ENCODE measurements around the gene HNRNPUL2. TPM values are rescaled to one million over a fixed set of nuclear protein-coding genes. Genes with fewer than 3 reads are reported as not detected.

The HNRNPUL2 gene
- polyA plus RNA-seq, 1 of the 3 experiments (the other 2 are of a cell fraction), result 33.5 TPM

DNA sequence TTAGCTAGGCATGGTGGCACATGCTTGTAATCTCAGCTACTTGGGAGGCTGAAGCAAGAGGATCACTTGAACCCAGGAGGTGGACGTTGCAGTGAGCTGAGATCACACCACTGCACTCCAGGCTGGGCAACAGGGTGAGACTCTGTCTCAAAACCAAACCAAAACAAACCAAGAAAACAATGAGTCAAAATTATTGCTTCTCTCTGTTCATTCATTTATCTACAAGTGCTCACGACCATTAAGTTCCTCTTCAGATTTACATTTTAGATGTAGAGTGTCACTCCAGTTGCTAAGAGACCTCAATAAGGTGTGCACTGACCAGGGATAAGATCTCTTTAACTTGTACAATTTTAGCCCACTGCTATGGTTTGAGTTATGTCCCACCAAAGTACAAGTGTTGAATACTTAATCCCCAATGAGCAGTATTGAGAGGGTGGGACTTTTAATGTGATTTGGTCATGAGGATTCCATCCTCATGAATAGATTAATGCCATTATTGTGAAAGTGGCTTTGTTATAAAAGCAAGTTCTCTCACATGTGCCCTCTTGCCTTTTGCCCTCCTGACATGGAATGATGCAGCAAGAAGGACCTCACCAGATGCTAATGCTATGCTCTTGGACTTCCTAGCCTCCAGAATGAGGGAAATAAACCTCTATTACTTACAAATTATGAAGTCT lies 7.8 kb downstream of the HNRNPUL2 start:
- H3K4me2 ChIP-seq, result no peak overlapping the region
- no peak overlapping the region for H2AFZ ChIP-seq (ENCODE audit: low read depth)
- H3K9me2 ChIP-seq, result no peaks in the 10 kb centered on the region
- TF ChIP-seq RXRA (IDR thresholded peaks at IDR 0.05; ENCODE audit: borderline replicate concordance, low read depth), result no peak
- TF ChIP-seq IRF3 (IDR thresholded peaks at IDR 0.05; ENCODE audit: low read depth, low read length), result no peak
- TF ChIP-seq, protein P1, sequence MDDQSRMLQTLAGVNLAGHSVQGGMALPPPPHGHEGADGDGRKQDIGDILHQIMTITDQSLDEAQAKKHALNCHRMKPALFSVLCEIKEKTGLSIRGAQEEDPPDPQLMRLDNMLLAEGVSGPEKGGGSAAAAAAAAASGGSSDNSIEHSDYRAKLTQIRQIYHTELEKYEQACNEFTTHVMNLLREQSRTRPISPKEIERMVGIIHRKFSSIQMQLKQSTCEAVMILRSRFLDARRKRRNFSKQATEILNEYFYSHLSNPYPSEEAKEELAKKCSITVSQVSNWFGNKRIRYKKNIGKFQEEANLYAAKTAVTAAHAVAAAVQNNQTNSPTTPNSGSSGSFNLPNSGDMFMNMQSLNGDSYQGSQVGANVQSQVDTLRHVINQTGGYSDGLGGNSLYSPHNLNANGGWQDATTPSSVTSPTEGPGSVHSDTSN (IDR thresholded peaks at IDR 0.05), result no peak
- TF ChIP-seq SIN3A (IDR thresholded peaks at IDR 0.05; ENCODE audit: borderline replicate concordance, low read depth, low read length), result no peak
- no peak for TF ChIP-seq CHD2 (IDR thresholded peaks at IDR 0.05; ENCODE audit: low read length, partially characterized antibody)
- no peak for TF ChIP-seq FOSL2 (IDR thresholded peaks at IDR 0.05; ENCODE audit: borderline replicate concordance, low read depth)
- no peak for TF ChIP-seq MEF2A (IDR thresholded peaks at IDR 0.05; ENCODE audit: borderline replicate concordance, low read depth)
- TF ChIP-seq POLR2AphosphoS5 (IDR thresholded peaks at IDR 0.05; ENCODE audit: low read depth, low read length), result no peak
- no peak for TF ChIP-seq NRF1 (IDR thresholded peaks at IDR 0.05; ENCODE audit: low read depth, low read length)
- TF ChIP-seq, protein P2, sequence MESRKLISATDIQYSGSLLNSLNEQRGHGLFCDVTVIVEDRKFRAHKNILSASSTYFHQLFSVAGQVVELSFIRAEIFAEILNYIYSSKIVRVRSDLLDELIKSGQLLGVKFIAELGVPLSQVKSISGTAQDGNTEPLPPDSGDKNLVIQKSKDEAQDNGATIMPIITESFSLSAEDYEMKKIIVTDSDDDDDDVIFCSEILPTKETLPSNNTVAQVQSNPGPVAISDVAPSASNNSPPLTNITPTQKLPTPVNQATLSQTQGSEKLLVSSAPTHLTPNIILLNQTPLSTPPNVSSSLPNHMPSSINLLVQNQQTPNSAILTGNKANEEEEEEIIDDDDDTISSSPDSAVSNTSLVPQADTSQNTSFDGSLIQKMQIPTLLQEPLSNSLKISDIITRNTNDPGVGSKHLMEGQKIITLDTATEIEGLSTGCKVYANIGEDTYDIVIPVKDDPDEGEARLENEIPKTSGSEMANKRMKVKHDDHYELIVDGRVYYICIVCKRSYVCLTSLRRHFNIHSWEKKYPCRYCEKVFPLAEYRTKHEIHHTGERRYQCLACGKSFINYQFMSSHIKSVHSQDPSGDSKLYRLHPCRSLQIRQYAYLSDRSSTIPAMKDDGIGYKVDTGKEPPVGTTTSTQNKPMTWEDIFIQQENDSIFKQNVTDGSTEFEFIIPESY (IDR thresholded peaks at IDR 0.05; ENCODE audit: borderline replicate concordance, low read depth), result no peak
- no peak for TF ChIP-seq TCF12 (IDR thresholded peaks at IDR 0.05)
- TF ChIP-seq RFX5 (IDR thresholded peaks at IDR 0.05; ENCODE audit: low read length), result no peak
- no peak for TF ChIP-seq JUND (IDR thresholded peaks at IDR 0.05)
- no peak for TF ChIP-seq NFIC (IDR thresholded peaks at IDR 0.05; ENCODE audit: borderline replicate concordance)
- TF ChIP-seq SMC3 (IDR thresholded peaks at IDR 0.05; ENCODE audit: low read depth, low read length), result no peak
- H4K20me1 ChIP-seq (ENCODE audit: insufficient read depth), result peaks cover 13% of the 10 kb centered on the region
- POLR2A ChIA-PET, result no interaction called here
- peaks cover 77 to 94% of the 10 kb centered on the region in 2 experiments for H3K36me3 ChIP-seq (replicated peaks in 1 of 2; ENCODE audit: control insufficient read depth in 1 of 2, insufficient read depth in 2 of 2, low read length in 1 of 2)
- 100% methylated on average over 2 of the region's 2 CpGs for WGBS (ENCODE audit: low lambda C conversion rate)
- H3K4me1 ChIP-seq (ENCODE audit: control insufficient read depth in 1 of 2, insufficient read depth in 2 of 2, low read depth in 1 of 2, low read length in 1 of 2), result peaks cover 5 to 11% of the 10 kb centered on the region in 2 experiments; a peak in 3 of 4 replicates
- no peaks in the 10 kb centered on the region for H3K9me3 ChIP-seq
- H3K9ac ChIP-seq, result no peak overlapping the region
- H3K4me3 ChIP-seq (ENCODE audit: low read depth in 2 of 2, low read length in 1 of 2), result no peak overlapping the region
- CTCF ChIA-PET, result no interaction called here
- no peaks in the 10 kb centered on the region for H3K27me3 ChIP-seq (ENCODE audit: insufficient read depth)
- peaks cover 33% of the 10 kb centered on the region for H3F3A ChIP-seq (replicated peaks; ENCODE audit: insufficient read depth)
- no peak for DNase-seq
- H3K27ac ChIP-seq (ENCODE audit: low read depth in 2 of 2, low read length in 1 of 2), result no peak overlapping the region
- peaks cover 94% of the 10 kb centered on the region for H3K79me2 ChIP-seq (ENCODE audit: insufficient read depth)

All from SK-N-SH (cell line).